GM13977 (cell line): ENCODE data around the gene PPP2R5E.

Experiments
- DNase-seq: peaks from one replicate; pipeline ENCODE4 v3.0.0; 2012; ENCODE audit warnings: low spot score
- in situ Hi-C: fragments of 300-500 bp; cut with MboI; formaldehyde crosslinking; loops from one replicate; pipeline ENCODE4 v1.12.0; 2022; ENCODE audit warnings: low sequenced_read_pairs, low pct_unique_long_range_greater_than_20kb, mixed read lengths, inconsistent platforms; ENCODE audit not compliant: unreplicated experiment
- TF ChIP-seq, protein P1 (sequence below): IDR thresholded peaks from 2 replicates; pipeline ENCODE4 v1.5.1; 2012; ENCODE audit warnings: mild to moderate bottlenecking, control low read depth; ENCODE audit not compliant: insufficient read depth; ENCODE audit errors: extremely low read depth, missing control alignments

PPP2R5E gene

DNA sequence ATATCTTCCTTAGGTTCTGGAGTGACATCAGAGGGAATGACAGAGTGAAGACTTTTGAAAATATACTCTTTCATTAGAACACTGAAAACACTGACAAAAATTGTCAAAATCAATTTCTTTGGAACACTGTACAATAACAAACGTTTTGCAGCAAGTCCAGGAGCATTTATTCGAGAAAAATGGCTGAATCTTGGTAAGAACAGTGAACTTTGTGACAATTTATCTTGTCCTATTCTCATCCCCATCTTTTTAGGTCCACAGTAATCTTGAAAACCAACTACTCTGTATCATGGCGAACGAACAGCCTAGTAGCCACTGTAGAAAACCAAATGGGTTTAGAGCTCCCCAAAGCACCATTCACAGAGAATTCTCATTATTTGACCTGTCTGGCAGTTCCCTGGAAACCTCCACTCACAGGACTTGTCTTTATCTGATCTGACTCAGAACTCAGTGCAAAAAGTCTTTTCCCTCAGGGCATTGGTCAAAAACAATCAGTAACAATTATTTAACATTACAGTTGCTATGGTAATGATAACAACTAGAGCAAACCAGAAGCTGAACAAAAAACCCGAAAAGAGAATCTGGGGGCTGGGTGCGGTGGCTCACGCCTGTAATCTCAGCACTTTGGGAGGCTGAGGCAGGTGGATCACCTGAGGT lies 20.3 kb upstream of the PPP2R5E start:
- TF ChIP-seq, protein P1, sequence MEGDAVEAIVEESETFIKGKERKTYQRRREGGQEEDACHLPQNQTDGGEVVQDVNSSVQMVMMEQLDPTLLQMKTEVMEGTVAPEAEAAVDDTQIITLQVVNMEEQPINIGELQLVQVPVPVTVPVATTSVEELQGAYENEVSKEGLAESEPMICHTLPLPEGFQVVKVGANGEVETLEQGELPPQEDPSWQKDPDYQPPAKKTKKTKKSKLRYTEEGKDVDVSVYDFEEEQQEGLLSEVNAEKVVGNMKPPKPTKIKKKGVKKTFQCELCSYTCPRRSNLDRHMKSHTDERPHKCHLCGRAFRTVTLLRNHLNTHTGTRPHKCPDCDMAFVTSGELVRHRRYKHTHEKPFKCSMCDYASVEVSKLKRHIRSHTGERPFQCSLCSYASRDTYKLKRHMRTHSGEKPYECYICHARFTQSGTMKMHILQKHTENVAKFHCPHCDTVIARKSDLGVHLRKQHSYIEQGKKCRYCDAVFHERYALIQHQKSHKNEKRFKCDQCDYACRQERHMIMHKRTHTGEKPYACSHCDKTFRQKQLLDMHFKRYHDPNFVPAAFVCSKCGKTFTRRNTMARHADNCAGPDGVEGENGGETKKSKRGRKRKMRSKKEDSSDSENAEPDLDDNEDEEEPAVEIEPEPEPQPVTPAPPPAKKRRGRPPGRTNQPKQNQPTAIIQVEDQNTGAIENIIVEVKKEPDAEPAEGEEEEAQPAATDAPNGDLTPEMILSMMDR: no peak
- no peak for DNase-seq
- in situ Hi-C loops: no loop called here

DNA sequence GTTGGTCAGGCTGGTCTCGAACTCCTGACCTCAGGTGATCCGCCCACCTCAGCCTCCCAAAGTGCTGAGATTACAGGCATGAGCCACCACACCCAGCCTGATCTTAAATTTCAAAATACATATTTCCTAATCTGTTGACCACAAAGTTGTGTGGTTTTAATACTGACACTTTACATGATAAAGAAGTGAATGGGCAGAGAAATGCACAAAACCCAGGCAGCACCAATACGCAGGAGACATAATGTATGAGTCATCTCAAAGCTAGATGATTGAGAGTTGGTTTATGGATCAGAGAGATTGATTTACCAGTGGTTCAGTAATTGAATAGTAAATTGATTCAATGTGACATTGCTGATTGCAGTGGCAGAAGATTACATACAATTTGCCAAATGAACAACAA lies 19.2 kb upstream of the PPP2R5E start:
- in situ Hi-C loops: no loop called here
- no peak for DNase-seq
- TF ChIP-seq, protein P1: no peak

DNA sequence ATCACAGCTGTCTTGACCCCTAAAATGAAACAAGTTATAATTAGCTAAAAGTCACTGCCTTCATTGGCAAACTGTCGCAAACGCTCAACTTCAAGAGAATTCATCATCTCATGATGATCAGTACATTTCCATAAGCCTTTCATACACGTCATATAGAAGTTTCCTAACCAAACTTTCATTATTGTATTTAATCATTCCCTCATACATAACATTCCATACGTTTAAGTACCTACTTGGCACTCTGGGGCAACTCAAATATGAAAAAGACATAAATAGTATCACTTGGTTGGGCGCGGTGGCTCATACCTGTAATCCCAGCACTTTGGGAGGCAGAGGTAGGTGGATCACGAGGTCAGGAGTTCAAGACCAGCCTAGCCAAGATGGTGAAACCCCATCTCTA lies 12.4 kb upstream of the PPP2R5E start:
- TF ChIP-seq, protein P1: no peak

GRCh38 chr14:63551332-63551731 lies 8.2 kb upstream of the PPP2R5E start:
- in situ Hi-C loops: no loop called here
- TF ChIP-seq, protein P1: no peak
- no peak for DNase-seq

More for the DNA sequence above, 12.4 kb upstream of the PPP2R5E start:
- in situ Hi-C loops: no loop called here
- DNase-seq: no peak

DNA sequence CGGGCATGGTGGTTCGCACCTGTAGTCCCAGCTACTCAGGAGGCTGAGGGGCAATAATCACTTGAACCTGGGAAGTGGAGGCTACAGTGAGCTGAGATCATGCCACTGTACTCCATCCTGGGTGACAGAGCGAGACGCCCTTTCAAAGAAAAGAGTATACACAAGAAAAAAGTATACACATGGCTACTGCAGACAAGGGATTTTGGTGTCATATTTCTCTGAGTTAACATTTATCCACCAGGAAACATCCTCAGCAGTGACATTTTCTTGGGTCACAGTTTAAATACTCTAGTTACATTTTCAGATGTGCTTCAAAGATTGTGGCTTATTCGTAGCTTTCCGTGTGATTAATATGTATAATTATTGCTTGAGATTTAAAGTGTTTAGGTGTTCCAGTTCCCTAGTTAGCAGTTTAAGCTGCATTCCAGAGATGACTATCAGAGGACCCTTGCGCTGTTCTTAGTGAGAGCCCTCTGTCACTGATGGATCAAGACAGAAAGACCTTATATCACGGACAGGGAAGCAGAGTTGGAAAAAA lies 4.7 kb upstream of the PPP2R5E start:
- in situ Hi-C loops: no loop called here
- TF ChIP-seq, protein P1: no peak
- DNase-seq: no peak

DNA sequence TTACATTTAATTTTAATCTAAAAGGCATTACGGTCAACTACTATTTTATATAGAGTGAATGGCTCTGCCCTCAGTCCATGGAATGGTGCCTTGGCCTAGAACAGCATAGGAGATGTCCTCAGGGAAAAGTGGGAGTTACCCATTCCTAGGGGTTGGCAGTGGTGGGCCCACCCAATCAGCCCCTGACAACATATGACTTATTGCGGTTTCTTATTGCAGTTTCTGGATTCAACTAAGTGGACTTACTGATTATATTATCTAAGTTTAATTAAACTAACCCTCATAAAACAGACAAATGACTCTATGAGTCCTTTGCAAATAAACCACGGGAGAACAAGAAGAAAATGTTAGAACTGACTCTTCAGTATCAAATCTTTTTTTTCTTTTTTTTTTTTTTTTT lies 2.3 kb upstream of the PPP2R5E start:
- TF ChIP-seq, protein P1: no peak
- no peak for DNase-seq
- in situ Hi-C loops: no loop called here
